ENCODE results near the gene FAM193A.

DNA sequence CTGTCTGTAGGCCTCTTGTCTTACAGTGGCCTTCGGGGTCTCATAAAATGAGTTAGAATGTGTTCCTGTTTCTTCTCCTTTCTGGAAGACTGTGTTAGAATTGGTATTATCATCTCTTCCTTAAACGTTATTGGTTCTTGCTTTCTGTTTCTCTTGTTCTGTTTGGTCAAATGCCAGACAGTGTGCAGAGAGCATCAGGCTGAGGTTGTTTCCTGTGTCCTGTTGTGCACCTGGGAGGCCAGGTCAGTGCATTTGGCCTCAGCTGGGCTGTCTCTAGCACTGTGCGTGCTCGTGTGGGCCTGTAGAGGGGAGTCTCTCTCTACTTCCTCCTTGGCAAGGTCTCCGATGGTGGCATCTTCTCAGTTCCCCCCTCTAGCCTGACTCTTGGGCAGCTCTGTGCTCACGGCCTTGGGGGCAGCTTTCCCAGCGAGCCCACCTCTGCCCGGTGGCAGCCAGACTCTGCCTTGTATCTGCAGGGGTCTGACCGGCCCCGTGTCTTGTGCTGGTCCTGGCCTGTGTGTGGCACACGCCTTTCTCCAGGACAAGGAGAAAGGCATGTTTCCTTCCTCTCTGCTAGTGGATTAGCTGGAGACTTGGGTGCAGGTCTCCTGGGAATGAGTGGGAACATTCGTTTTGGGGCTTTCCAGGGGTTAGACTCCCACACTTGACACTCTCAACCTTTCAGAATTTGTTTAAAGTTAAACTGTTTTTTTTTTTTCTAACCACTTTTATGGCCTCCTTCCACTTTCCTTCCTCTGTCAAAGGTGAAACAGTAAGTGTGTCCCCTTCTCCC lies 62.3 kb downstream of the FAM193A start:
- TF ChIP-seq, protein P1, sequence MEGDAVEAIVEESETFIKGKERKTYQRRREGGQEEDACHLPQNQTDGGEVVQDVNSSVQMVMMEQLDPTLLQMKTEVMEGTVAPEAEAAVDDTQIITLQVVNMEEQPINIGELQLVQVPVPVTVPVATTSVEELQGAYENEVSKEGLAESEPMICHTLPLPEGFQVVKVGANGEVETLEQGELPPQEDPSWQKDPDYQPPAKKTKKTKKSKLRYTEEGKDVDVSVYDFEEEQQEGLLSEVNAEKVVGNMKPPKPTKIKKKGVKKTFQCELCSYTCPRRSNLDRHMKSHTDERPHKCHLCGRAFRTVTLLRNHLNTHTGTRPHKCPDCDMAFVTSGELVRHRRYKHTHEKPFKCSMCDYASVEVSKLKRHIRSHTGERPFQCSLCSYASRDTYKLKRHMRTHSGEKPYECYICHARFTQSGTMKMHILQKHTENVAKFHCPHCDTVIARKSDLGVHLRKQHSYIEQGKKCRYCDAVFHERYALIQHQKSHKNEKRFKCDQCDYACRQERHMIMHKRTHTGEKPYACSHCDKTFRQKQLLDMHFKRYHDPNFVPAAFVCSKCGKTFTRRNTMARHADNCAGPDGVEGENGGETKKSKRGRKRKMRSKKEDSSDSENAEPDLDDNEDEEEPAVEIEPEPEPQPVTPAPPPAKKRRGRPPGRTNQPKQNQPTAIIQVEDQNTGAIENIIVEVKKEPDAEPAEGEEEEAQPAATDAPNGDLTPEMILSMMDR (IDR thresholded peaks at IDR 0.05), result peak; percentile 66
- TF ChIP-seq EZH2 (IDR thresholded peaks at IDR 0.05; ENCODE audit: borderline replicate concordance, insufficient read depth, low read depth, low read length, poor library complexity, severe bottlenecking), result no peak

All from B cell (primary cell).